NOMO-1 (cell line): ENCODE results near the gene PDE11A.
"Not testable (repeated sequence)": the region's sequence is repeated elsewhere in the genome, so short reads cannot be mapped to it uniquely, and the experiment has no call there.

Experiments used
- DNase-seq, 2 experiments: peaks; one replicate each; lab custom pipeline; 2025; ENCODE audit not compliant: unreplicated experiment in 2 of 2; lab: John Stamatoyannopoulos, UW

Gene PDE11A

DNA sequence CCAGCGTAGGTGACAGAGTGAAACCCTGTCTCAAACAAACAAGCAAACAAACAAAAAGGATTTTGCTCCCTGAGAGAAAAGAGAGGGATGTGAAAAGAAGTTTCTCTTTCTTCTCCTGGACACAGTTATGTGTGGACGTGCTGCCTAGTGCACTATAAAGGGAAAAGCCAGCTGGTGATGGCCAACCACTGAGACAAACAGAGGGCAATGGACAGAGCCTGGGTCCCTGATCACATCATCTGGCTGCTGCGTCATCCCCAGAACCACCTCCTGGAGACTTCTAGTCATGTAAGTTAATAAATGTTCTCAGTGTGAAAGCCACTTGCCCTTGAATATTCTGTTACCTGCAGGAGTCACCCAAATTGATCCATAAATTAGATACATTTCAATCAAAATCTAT lies 184.9 kb downstream of the PDE11A start:
- DNase-seq: no peak

DNA sequence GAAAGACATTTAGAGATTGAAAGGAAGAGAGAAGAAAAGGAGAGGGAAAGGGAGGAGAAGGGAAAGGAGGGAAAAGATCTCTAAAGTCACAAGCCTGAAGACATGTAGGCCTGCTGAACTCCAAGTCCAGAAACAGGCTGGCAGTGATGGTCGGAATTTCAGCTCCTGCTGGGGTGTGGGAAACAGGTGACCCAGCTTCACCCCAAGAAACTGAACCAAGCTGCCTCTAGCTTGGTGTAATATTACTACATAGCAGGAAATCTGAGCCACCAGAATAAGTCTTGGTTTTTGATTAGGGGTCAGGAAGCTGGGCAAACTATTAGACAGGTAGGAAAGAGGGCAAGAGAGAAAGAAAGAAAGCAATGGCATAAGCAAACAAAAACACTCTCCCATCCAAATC lies 185.8 kb downstream of the PDE11A start:
- no peak for DNase-seq

DNA sequence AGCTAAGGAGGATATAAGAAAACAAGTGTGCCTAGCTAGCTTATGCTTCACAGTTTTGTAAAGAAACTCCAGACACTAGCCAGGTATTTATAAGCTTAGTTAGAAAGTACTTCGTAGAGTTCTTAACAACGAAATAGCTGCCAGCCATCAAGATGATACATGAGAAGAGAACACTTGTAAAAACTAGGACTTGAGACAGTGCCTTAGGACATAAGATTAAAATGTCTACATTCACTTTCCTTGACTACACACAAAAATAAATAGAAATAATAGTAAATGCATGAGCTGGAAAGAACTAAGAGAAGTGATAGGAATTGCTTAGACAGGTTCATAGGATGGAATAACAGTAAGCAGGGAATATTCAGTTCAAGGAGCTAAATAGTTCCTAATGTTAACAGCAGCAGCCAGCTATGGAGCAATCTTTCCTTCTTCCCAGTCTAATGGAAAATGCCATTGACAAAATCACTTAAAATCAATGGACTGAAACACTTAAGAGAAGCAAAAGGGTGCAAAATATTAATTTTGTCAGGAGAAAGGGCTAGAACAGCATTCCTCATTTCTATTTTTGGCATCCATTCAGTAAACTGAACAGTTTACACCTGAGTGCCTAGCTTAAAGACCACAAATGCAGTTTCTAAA lies 186.6 kb downstream of the PDE11A start:
- no peak for DNase-seq

DNA sequence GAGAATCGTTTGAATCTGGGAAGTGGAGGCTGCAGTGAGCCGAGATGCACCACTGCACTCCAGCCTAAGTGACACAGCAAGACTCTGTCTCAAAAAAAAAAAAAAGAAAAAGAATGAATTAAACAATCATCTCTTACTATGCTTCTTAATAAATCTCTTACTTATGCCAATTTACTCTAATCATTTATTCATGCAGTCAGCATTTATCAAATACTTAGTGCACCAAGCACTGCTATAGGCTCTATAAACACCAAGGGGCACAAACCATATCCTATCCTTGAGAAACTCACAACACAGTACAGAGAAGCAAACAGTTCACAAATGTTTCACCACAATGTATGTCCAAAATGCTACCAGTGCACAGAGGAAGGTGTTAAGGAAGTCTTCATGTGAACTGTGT lies 189.4 kb downstream of the PDE11A start:
- no peak for DNase-seq

GRCh38 chr2:177882501-177882900 lies 190.1 kb downstream of the PDE11A start:
- no peak for DNase-seq

DNA sequence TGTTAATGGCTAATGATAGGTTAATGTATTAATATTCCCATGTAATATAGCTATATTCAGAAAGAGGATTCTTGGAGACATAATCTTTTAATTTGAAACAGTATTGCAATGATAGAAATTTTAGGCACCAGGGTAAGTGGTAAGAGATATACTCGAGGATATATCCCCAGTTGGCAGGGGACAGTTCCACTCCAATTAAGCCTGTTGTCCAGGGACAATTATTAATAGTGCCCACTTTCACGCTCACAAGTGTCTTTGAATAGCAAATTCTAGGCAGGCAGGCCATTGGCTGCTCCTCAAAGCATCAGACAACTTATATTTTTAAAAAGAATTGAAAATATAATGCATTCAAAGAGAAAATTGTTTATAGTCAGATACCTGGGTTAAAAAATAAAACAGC lies 190.7 kb downstream of the PDE11A start:
- DNase-seq: no peak

DNA sequence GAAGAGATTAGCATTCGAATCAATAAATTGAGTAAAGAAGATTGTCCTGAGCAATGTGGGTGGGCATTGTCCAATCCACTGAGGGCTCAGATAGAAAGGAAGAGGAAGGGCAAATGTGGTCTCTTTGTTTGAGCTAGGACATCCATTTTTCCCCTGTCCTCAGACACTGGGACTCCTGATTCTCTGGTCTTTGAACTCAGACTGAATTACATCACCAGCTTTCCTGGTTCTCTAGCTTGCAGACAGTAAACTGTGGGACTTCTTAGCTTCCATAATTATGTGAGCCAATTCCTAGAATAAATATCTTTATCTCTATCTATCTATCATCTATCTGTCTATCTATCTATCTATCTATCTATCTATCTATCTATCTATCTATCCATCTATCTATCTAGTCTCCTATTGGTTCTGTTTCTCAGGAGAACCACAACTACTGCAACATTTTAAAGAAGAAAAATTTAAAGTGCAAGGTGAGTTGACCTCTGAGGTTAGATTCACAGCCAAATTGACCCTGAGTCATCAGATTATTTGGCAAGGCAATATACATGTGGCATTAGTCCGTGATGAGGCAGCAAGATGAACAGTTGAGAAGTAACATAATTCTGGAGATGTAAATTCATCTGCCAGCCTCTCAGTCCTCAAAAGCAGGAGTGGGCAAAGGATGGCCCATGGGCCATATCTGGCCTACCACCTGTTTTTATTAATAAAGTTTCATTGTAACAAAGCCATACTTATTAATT lies 191.4 kb downstream of the PDE11A start:
- DNase-seq: no peak

GRCh38 chr2:177880285-177880684 lies 192.3 kb downstream of the PDE11A start:
- no peak for DNase-seq

GRCh38 chr2:177876950-177877349 lies 195.6 kb downstream of the PDE11A start:
- DNase-seq: no peak

DNA sequence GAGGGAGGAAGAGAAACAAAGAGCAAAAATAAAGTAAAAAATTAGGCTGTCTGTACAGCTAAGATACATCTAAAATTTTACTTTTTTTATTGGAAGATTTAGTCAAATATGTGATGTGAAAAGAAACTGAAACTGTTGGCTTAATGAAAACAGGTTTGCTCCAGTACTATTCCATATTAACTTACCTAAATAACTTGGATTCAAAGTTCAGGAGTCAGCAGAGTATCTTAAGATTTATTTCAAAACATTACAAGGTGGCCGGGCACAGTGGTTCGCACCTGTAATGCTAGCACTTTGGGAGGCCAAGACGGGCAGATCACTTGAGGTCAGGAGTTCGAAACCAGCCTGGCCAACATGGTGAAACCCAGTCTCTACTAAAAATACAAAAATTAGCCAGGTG lies 197.9 kb downstream of the PDE11A start:
- DNase-seq: no peak

DNA sequence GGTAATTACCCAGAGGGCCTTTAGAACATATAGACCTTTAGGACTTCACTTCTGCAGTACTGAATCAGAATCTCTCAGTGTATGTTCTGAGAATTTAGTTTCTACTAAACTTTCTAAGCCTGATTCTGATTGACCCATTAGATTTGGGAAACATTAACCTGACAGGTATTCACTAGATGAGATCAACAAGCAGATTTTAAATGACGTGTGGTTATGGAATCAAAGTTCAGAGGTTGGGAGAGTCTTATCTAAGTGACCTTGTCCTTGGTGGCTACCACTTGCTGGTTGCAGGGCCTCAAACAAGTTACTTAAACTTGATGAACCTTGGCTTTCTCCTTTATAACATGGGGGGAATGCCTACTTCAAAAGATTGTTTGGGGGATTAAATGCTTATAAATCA lies 198.7 kb downstream of the PDE11A start:
- DNase-seq: no peak

DNA sequence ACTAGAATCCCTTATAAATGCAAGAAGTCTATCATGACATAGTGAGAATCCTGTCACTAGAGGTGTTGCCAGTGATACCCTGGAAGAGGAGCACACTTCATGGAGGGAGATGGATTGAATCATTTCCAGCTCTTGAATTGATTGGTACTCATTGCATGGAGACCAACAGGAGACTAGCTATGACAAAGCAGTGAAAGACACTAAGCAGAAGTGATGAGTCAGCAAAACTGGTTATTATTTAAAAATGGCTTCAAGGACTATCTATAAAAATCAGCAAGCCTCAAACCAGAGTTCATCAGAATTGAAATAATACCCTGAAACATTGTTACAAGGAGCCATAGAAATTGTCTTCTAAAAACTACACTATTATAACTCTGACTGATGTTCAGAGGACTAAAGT lies 200.3 kb downstream of the PDE11A start:
- no peak for DNase-seq

- DNase-seq: no peak
These were observed 202.7 kb downstream of the PDE11A start for GRCh38 chr2:177869912-177870311.

- no peak for DNase-seq
These were observed 203.4 kb downstream of the PDE11A start for GRCh38 chr2:177869209-177869608.

GRCh38 chr2:177868806-177869205 lies 203.8 kb downstream of the PDE11A start:
- DNase-seq: no peak

DNA sequence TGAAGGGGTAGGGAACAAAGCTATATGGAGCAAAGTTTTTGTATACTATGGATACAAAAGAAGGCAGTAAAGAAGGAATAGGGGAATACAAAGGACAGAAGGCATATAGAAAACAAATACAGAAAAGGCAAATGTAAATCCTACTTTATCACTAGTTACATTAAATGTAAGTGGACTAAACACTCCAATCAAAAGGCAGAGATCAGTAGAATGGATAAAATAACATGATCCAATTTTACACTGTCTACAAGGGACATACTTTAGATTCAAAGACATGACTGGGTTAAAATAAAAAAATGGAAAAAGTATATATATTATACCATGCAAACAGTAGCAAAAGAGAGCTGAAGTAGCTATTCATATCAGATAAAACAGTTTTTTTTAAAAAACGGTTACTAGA lies 215.0 kb downstream of the PDE11A start:
- DNase-seq: no peak

- no peak for DNase-seq
These were observed 220.2 kb downstream of the PDE11A start for GRCh38 chr2:177852389-177852788.

DNA sequence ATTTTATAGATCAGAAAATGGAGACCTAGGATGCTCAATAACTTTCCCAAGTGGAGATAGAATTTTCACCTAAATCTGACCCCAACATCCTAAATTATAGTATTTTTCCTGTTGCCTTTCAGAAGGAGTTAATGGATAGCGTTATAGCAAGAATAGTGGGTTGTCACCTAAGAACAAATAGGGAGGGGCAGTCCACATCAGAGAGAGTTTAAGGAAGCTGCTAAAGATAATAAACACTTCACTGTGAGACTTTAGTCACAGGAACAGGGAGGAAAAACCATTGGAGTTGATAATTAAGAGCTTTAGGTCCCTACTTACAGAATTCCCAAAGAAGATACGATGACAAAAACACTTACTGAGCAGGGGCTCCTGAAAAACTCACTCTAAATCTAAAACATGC lies 229.4 kb downstream of the PDE11A start:
- DNase-seq: no peak

GRCh38 chr2:177842243-177842642 lies 230.3 kb downstream of the PDE11A start:
- no peak for DNase-seq

- DNase-seq: not testable (repeated sequence)
These were observed 237.0 kb downstream of the PDE11A start for GRCh38 chr2:177835418-177836204.

DNA sequence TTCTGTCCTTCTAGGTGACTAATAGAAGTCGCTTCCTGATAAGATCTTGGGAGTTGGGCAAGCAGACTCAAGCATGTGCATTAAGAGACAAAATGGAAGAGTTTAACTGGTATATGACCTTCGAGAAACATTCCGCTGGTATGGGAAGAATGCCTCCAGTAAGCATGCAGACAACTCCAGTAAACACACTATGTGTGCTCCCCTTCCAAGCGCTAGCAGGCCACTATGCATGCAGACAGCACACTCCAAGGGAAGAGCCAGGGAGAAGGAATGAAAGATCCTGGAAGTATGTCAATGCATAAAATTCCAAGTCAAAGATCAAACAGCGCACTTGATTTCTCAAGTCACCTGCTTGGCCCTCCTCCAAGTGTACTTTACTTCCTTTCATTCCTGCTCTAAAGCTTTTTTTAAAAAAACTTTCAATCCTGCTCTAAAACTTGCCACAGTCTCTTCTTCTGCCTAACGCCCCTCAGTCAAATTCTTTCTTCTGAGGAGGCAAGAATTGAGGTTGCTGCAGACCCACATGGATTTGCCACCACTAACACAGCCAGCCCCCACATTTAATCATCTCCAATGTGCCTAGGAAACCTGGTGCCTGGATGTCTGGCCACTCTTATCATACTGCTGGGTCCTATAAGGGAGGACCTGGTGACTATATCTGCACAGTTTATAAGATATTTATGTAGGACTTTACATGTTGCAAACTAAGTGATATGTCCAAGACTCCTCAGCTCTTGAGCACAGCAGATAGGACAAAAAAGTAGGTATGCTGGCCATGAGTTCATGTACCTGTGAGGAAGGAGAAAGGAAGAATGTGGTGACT lies 239.8 kb downstream of the PDE11A start:
- no peak for DNase-seq
